Measurements from ENCODE around the gene MLXIP. TPM values are rescaled to one million over a fixed set of nuclear protein-coding genes. Genes with fewer than 3 reads are reported as not detected.

Gene MLXIP
- total RNA-seq, 1 experiment from 2014 or later = 124 TPM

- BruUV-seq (replicated peaks) = no TSS peak
- intact Hi-C loops (cut with micrococcal nuclease; ENCODE audit: unreplicated experiment) = no loop called here
- DNase-seq (ENCODE audit: low read depth, low spot score) (no peak), ATAC-seq (peak; percentile 89)
- H3K4me3 ChIP-seq (ENCODE audit: low read depth in 2 of 2, low read length in 2 of 2) = peak overlapping the region in 1 of 2 experiments; percentile 31; a peak in 2 of 4 replicates
- H3K4me1 ChIP-seq (ENCODE audit: control insufficient read depth, insufficient read depth, low read length) = peaks cover 66% of the 10 kb centered on the region
- H3K9me3 ChIP-seq (ENCODE audit: control insufficient read depth, insufficient read depth, low read depth, low read length) = no peaks in the 10 kb centered on the region
- H3K27ac ChIP-seq (ENCODE audit: low read length) = peak overlapping the region; percentile 96
- ChIA-PET POLR2A (interaction anchor here (0.6 to 2.5 kb wide), 6 partner anchors 10 to 28 kb away, joined by 3 to 14 read pairs (median 6); partner anchors contain the start of gene MLXIP), CTCF (interaction anchor here (0.6 to 0.8 kb wide), 4 partner anchors 11 to 40 kb away, joined by 3 to 5 read pairs (median 3); no protein-coding TSS in a partner anchor)
- in situ Hi-C loops (cut with HindIII; ENCODE audit: low pct_unique_long_range_greater_than_20kb, low sequenced_read_pairs) = no loop called here
- no peaks in the 10 kb centered on the region for H3K27me3 ChIP-seq (ENCODE audit: control insufficient read depth, insufficient read depth, low read length)
- H3K36me3 ChIP-seq (ENCODE audit: control insufficient read depth, insufficient read depth, low read length) = no peaks in the 10 kb centered on the region
- TF ChIP-seq, protein P1, sequence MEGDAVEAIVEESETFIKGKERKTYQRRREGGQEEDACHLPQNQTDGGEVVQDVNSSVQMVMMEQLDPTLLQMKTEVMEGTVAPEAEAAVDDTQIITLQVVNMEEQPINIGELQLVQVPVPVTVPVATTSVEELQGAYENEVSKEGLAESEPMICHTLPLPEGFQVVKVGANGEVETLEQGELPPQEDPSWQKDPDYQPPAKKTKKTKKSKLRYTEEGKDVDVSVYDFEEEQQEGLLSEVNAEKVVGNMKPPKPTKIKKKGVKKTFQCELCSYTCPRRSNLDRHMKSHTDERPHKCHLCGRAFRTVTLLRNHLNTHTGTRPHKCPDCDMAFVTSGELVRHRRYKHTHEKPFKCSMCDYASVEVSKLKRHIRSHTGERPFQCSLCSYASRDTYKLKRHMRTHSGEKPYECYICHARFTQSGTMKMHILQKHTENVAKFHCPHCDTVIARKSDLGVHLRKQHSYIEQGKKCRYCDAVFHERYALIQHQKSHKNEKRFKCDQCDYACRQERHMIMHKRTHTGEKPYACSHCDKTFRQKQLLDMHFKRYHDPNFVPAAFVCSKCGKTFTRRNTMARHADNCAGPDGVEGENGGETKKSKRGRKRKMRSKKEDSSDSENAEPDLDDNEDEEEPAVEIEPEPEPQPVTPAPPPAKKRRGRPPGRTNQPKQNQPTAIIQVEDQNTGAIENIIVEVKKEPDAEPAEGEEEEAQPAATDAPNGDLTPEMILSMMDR (IDR thresholded peaks at IDR 0.05) = no peak
- peak; percentile 70; the same call in 1 of the 2 replicates for TF ChIP-seq SIN3A (IDR thresholded peaks at IDR 0.05; ENCODE audit: borderline replicate concordance, insufficient read depth, low read depth, low read length)
- no peak for TF ChIP-seq REST (IDR thresholded peaks at IDR 0.05; ENCODE audit: insufficient read depth in 1 of 2, low read depth in 2 of 2, low read length in 1 of 2)
- peak; percentile 89 for TF ChIP-seq POLR2AphosphoS5 (IDR thresholded peaks at IDR 0.05; ENCODE audit: low read depth, low read length)
- TF ChIP-seq TCF7L2 (IDR thresholded peaks at IDR 0.05; ENCODE audit: low read depth, low read length) = peak; percentile 99
These were observed 19.6 kb downstream of the MLXIP start for GRCh38 chr12:122097927-122098756.

GRCh38 chr12:122099280-122099749 lies 20.8 kb downstream of the MLXIP start:
- DNase-seq (ENCODE audit: low read depth, low spot score) (no peak), ATAC-seq (no peak)
- Histone ChIP-seq H3K4me3 (ENCODE audit: low read depth in 2 of 2, low read length in 2 of 2) (0 out of 4 replicates have a peak overlapping the region, but pooled peaks of 1 of the 2 experiments have one; percentile 1), H3K27me3 (ENCODE audit: control insufficient read depth, insufficient read depth, low read length) (no peaks in the 10 kb centered on the region), H3K9me3 (ENCODE audit: control insufficient read depth, insufficient read depth, low read depth, low read length) (no peaks in the 10 kb centered on the region), H3K27ac (ENCODE audit: low read length) (peak overlapping the region; percentile 96), H3K4me1 (ENCODE audit: control insufficient read depth, insufficient read depth, low read length) (peaks cover 72% of the 10 kb centered on the region), H3K36me3 (ENCODE audit: control insufficient read depth, insufficient read depth, low read length) (no peaks in the 10 kb centered on the region)
- TF ChIP-seq TCF7L2 (IDR thresholded peaks at IDR 0.05; ENCODE audit: low read depth, low read length) = no peak
- TF ChIP-seq, protein P1 (IDR thresholded peaks at IDR 0.05) = no peak
- TF ChIP-seq REST (IDR thresholded peaks at IDR 0.05; ENCODE audit: insufficient read depth in 1 of 2, low read depth in 2 of 2, low read length in 1 of 2) = no peak
- TF ChIP-seq POLR2AphosphoS5 (IDR thresholded peaks at IDR 0.05; ENCODE audit: low read depth, low read length) = no peak
- no peak for TF ChIP-seq SIN3A (IDR thresholded peaks at IDR 0.05; ENCODE audit: borderline replicate concordance, insufficient read depth, low read depth, low read length)
- intact Hi-C loops (cut with micrococcal nuclease; ENCODE audit: unreplicated experiment) (no loop called here), in situ Hi-C loops (cut with HindIII; ENCODE audit: low pct_unique_long_range_greater_than_20kb, low sequenced_read_pairs) (no loop called here)
- ChIA-PET CTCF (interaction anchor here (0.7 kb wide), 1 partner anchor 122 kb away, joined by 3 read pairs; no protein-coding TSS in a partner anchor), POLR2A (interaction anchor here (0.6 kb wide), 1 partner anchor 16 kb away, joined by 3 read pairs; no protein-coding TSS in a partner anchor)
- BruUV-seq (replicated peaks) = no TSS peak

Data from Panc1 (cell line).